Lung (tissue), 12 donors: ENCODE measurements around the gene CARM1. TPM values are rescaled to one million over a fixed set of nuclear protein-coding genes. Genes with fewer than 3 reads are reported as not detected.

Source experiments
- ATAC-seq: fragments of 200-7000 bp; cut with Tn5 transposase; one replicate; pipeline ENCODE4 v1.9.1; 2020; ENCODE audit warnings: moderate number of reproducible peaks; ENCODE audit not compliant: insufficient read depth, low FRiP score
- DNase-seq, 3 donors: peaks; one replicate each; pipeline ENCODE4 v3.0.0-alpha.2; 2013 to 2017
- H3K27ac ChIP-seq, 2 donors: one replicate each; pipeline ENCODE4 v1.5.1; 2013; ENCODE audit warnings: mild to moderate bottlenecking in 2 of 2, moderate library complexity in 2 of 2, control low read depth in 1 of 2, inconsistent platforms in 1 of 2, low read depth in 1 of 2, low read length in 1 of 2
- H3K27me3 ChIP-seq, 3 donors: one replicate each; pipeline ENCODE4 v1.5.1; 2013; ENCODE audit warnings: low read length in 2 of 3; ENCODE audit not compliant: control insufficient read depth in 3 of 3, insufficient read depth in 3 of 3
- H3K36me3 ChIP-seq, 4 donors: one replicate each; pipeline ENCODE4 v1.5.1; 2013; ENCODE audit warnings: low read length in 4 of 4, mild to moderate bottlenecking in 1 of 4, moderate library complexity in 1 of 4; ENCODE audit not compliant: control insufficient read depth in 4 of 4, insufficient read depth in 4 of 4
- H3K4me1 ChIP-seq, 5 donors: one replicate each; pipeline ENCODE4 v1.5.1; 2013; ENCODE audit warnings: low read length in 5 of 5, mild to moderate bottlenecking in 2 of 5, moderate library complexity in 1 of 5; ENCODE audit not compliant: control insufficient read depth in 5 of 5, insufficient read depth in 5 of 5
- H3K4me3 ChIP-seq: one replicate; pipeline ENCODE4 v1.5.1; 2013; ENCODE audit warnings: mild to moderate bottlenecking, control low read depth, moderate library complexity
- H3K9ac ChIP-seq, 2 donors: one replicate each; pipeline ENCODE4 v1.5.1; 2013; ENCODE audit warnings: low read length in 2 of 2, control low read depth in 1 of 2; ENCODE audit not compliant: insufficient read depth in 1 of 2
- H3K9me3 ChIP-seq, 4 donors: one replicate each; pipeline ENCODE4 v1.5.1; 2013; ENCODE audit warnings: low read length in 3 of 4, mild to moderate bottlenecking in 1 of 4, moderate library complexity in 1 of 4; ENCODE audit not compliant: control insufficient read depth in 4 of 4, insufficient read depth in 3 of 4
- WGBS, 2 donors: extraction: QIAGEN DNeasy Blood & Tissue Kit; methylation state at CpG; one replicate each; pipeline ENCODE4 v1.1.7; 2013; 5-methylcytosine and 5-hydroxymethylcytosine counted together
- polyA plus RNA-seq, 2 donors: library from polyadenylated mRNA; stranded (reverse); fragments of 200-250 nt; gene quantifications; one replicate each; pipeline ENCODE4 v1.2.1, GENCODE V29; 2013
- total RNA-seq, 2 donors: library from RNA; depleted of rRNA in 1 of 2; stranded (reverse); fragments of >200 nt in 1 of 2; gene quantifications; one replicate each; pipeline ENCODE4 v1.2.1, GENCODE V29; 2014 to 2021
- TF ChIP-seq, protein P1 (sequence below): IDR thresholded peaks from 2 replicates; pipeline ENCODE4 v1.5.1; 2012; ENCODE audit warnings: mild to moderate bottlenecking; ENCODE audit errors: control extremely low read depth, extremely low read depth
- donor health status: control.
- donor health status: control.
- donor health status: Bipolar disorder and iron deficiency.
- donor health status: healthy.
- donor health status: DM: yes; HTN: yes; CAD: no.

The CARM1 gene
- total and polyA plus RNA-seq, 4 donors: 19.9 to 35.5 (median 27.9) TPM

GRCh38 chr19:10832939-10833296 is 38.4 kb upstream of the CARM1 start:
- 89 to 91% methylated on average over 20 of the region's 20 CpGs for WGBS, 2 donors
- Histone ChIP-seq H3K4me3 (no peak overlapping the region), H3K4me1 (peaks cover 0 to 9% (median 6%) of the 10 kb centered on the region in 5 donors), H3K27me3 (no peaks in the 10 kb centered on the region), H3K9me3 (peaks cover 0 to 7% (median 0%) of the 10 kb centered on the region in 4 donors), H3K27ac (no peak overlapping the region), H3K9ac (no peak overlapping the region), H3K36me3 (peaks cover 3 to 45% (median 8%) of the 10 kb centered on the region in 4 donors)
- ATAC-seq (no peak), DNase-seq (no peak)
- TF ChIP-seq, protein P1, sequence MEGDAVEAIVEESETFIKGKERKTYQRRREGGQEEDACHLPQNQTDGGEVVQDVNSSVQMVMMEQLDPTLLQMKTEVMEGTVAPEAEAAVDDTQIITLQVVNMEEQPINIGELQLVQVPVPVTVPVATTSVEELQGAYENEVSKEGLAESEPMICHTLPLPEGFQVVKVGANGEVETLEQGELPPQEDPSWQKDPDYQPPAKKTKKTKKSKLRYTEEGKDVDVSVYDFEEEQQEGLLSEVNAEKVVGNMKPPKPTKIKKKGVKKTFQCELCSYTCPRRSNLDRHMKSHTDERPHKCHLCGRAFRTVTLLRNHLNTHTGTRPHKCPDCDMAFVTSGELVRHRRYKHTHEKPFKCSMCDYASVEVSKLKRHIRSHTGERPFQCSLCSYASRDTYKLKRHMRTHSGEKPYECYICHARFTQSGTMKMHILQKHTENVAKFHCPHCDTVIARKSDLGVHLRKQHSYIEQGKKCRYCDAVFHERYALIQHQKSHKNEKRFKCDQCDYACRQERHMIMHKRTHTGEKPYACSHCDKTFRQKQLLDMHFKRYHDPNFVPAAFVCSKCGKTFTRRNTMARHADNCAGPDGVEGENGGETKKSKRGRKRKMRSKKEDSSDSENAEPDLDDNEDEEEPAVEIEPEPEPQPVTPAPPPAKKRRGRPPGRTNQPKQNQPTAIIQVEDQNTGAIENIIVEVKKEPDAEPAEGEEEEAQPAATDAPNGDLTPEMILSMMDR: no peak

- Histone ChIP-seq H3K27ac (peak overlapping the region; percentile 46 to 85), H3K9ac (no peak overlapping the region), H3K4me3 (peak overlapping the region; percentile 28), H3K9me3 (peaks cover 0 to 7% (median 0%) of the 10 kb centered on the region in 4 donors), H3K36me3 (peaks cover 0 to 30% (median 4%) of the 10 kb centered on the region in 4 donors), H3K27me3 (no peaks in the 10 kb centered on the region), H3K4me1 (peaks cover 0 to 9% (median 6%) of the 10 kb centered on the region in 5 donors)
- WGBS, 2 donors: 56 to 63% methylated on average over 29 to 32 of the region's 32 CpGs
- ATAC-seq (no peak), DNase-seq (peak in 1 of 3 donors; percentile 16)
- TF ChIP-seq, protein P1: no peak
Observed at GRCh38 chr19:10835089-10835753, 36.1 kb upstream of the CARM1 start.

DNA sequence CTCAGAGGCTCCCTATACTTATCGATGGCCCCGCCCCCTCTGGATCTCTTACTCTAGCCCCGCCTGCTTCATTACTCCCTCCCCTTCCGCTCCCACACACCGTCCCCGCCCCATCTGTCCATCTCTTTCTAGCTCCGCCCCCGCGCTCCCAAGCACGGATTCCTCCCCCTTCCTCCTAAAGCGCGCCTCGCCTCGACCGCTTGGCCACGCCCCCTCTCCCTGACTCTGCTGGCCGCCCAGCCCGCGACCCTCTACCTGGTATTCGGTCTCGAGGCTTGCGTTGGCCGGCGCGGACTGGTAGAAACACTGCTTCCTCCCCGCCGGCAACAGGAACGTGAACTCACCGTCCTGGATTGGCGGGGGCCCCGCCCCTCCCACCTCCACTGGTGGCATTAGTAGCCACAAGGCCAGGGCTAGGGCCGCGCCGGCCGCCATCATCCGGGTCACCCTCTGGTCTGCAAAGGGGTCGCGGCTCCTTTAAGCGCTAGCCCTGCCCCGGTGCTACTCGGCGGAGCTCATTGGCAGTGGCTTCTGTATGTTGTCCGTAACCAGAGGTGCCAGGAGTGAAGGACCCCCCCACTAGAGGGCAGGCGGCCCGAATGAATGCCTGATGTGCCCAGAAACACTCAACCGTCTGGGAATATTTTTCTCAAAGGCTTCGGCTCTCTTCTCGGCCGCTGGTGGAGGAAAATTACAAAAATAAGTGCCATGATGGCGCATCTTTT is 35.4 kb upstream of the CARM1 start, which contains the start of gene TMED1:
Gene TMED1, minus strand, starts transcription at position 459 of the 725 bp plus-strand sequence. Its CDS starts 21 bp downstream, at position 438.
- Histone ChIP-seq H3K27me3 (no peaks in the 10 kb centered on the region), H3K9ac (peak within 1 kb of the TSS; percentile 87 to 95), H3K36me3 (peaks cover 0 to 23% (median 4%) of the 10 kb centered on the region in 4 donors), H3K9me3 (peaks cover 0 to 7% (median 0%) of the 10 kb centered on the region in 4 donors), H3K27ac (peak within 1 kb of the TSS; percentile 96 to 98), H3K4me3 (peak within 1 kb of the TSS; percentile 76), H3K4me1 (peaks cover 0 to 9% (median 6%) of the 10 kb centered on the region in 5 donors)
- peak; percentile 99 for DNase-seq
- peak; percentile 93 for ATAC-seq
- TF ChIP-seq, protein P1: peak; percentile 25
- 0% methylated on average over 50 of the region's 50 CpGs for WGBS, 2 donors
